Stimulated activated effector memory CD8-positive, alpha-beta T cell treated with anti-CD3 and anti-CD28 coated beads, Interleukin-12 subunit alpha, Interleukin-12 subunit beta, amount 100 ng/mL, for 72 hours (primary cell): ENCODE data around the gene OSBP2.
"Not testable (repeated sequence)": the region's sequence is repeated elsewhere in the genome, so short reads cannot be mapped to it uniquely, and the experiment has no call there.

Experiments used
- ATAC-seq: fragments of 150-1000 bp; cut with Tn5 transposase; 2 replicates; pipeline ENCODE4 v1.10.0; 2021
- DNase-seq, 2 donors: peaks; one replicate each; pipeline ENCODE4 v3.0.0; 2021 to 2022; ENCODE audit warnings: low spot score in 2 of 2
- H3K27ac Mint-ChIP-seq: one replicate; pipeline ENCODE4 v1.8.0; 2022; ENCODE audit warnings: mild to moderate bottlenecking, mixed read lengths
- H3K36me3 Mint-ChIP-seq: one replicate; pipeline ENCODE4 v1.8.0; 2022; ENCODE audit warnings: mild to moderate bottlenecking, mixed read lengths
- H3K4me1 Mint-ChIP-seq: one replicate; pipeline ENCODE4 v1.8.0; 2022; ENCODE audit warnings: mixed read lengths
- H3K4me3 Mint-ChIP-seq: one replicate; pipeline ENCODE4 v1.8.0; 2022; ENCODE audit warnings: mild to moderate bottlenecking, mixed read lengths
- H3K9me3 Mint-ChIP-seq: one replicate; pipeline ENCODE4 v1.8.0; 2022; ENCODE audit warnings: mixed read lengths

The OSBP2 gene

GRCh38 chr22:30668386-30668710 lies 26.3 kb upstream of the OSBP2 start:
- no peak for DNase-seq
- peaks cover 20% of the 10 kb centered on the region for H3K4me1 Mint-ChIP-seq
- H3K9me3 Mint-ChIP-seq: no peaks in the 10 kb centered on the region
- no peak overlapping the region for H3K27ac Mint-ChIP-seq
- peak overlapping the region; percentile 86 for H3K4me3 Mint-ChIP-seq
- H3K36me3 Mint-ChIP-seq: peaks cover 3% of the 10 kb centered on the region
- ATAC-seq: no peak

DNA sequence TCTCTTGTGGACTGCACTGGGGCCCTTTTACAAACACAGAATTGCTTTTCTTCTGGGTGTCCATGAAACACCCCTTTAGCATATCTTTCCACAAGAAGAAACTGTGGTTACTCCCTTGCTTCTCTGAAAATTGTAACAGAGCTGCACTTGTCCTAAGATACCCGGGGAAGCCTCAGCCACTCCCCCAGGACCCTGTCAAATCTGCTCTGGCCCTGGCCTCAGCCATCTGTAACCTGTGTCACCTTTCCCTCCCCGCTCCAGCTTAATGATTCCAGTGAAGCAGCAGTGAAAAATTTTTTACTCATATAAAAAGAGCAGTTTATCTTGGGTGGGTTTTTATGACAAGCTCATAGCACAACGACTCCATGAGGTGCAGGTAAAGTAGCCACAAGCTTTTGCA lies 23.6 kb upstream of the OSBP2 start:
- H3K4me1 Mint-ChIP-seq: peaks cover 19% of the 10 kb centered on the region
- H3K4me3 Mint-ChIP-seq: no peak overlapping the region
- no peaks in the 10 kb centered on the region for H3K36me3 Mint-ChIP-seq
- H3K9me3 Mint-ChIP-seq: no peaks in the 10 kb centered on the region
- DNase-seq (no peak), ATAC-seq (no peak)
- no peak overlapping the region for H3K27ac Mint-ChIP-seq

GRCh38 chr22:30673136-30673535 lies 21.5 kb upstream of the OSBP2 start:
- Mint-ChIP-seq H3K9me3 (no peaks in the 10 kb centered on the region), H3K4me1 (peaks cover 8% of the 10 kb centered on the region), H3K4me3 (no peak overlapping the region), H3K36me3 (no peaks in the 10 kb centered on the region), H3K27ac (no peak overlapping the region)
- ATAC-seq: no peak
- DNase-seq: no peak

DNA sequence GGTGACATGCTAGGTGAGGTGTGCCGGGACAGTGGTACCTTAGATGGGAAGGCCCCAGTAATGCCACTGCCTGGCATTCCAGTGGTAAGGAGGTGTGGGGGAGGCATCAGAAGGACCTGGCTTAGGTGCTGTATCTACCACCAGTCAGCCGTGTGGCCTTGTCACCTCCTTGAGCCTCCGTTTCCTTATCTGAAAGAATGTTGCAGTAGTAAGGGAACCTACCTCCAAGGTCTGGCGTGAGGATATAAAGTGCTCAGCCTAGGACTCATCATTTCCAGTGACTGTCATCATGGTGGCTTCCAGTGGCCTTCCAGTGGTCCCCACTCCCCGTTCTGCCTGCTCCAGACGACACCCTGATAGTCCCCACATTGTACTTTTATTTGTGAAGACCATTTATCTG lies 20.2 kb upstream of the OSBP2 start:
- ATAC-seq: no peak
- DNase-seq: no peak
- no peak overlapping the region for H3K27ac Mint-ChIP-seq
- no peak overlapping the region for H3K4me3 Mint-ChIP-seq
- H3K36me3 Mint-ChIP-seq: no peaks in the 10 kb centered on the region
- no peaks in the 10 kb centered on the region for H3K4me1 Mint-ChIP-seq
- H3K9me3 Mint-ChIP-seq: no peaks in the 10 kb centered on the region

- ATAC-seq (no peak), DNase-seq (no peak)
- Mint-ChIP-seq H3K4me3 (no peak overlapping the region), H3K4me1 (no peaks in the 10 kb centered on the region), H3K9me3 (no peaks in the 10 kb centered on the region), H3K36me3 (no peaks in the 10 kb centered on the region), H3K27ac (no peak overlapping the region)
Measured at GRCh38 chr22:30675436-30675835, 19.2 kb upstream of the OSBP2 start.

DNA sequence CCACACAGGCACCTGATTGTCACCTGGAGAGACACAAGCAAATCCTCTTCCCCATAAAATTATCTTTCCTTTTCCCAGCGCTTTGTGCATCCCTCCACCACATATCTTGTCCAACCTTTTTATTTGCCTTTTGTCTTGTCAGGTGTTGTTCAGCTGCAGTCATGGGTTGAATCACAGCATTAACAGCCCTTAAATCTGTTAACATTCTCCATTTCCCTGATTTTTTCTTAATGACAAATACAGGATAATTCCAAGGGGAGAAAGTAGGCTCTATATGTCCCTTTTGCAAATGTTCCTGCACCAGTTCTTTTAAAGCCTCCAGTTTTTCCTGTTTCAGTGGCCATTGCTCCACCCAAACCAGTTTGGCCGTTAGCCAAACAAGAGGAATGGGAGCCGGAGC lies 18.1 kb upstream of the OSBP2 start:
- H3K4me1 Mint-ChIP-seq, H3K27ac Mint-ChIP-seq, ATAC-seq, H3K9me3 Mint-ChIP-seq, H3K36me3 Mint-ChIP-seq, H3K4me3 Mint-ChIP-seq, DNase-seq: not testable (repeated sequence)

DNA sequence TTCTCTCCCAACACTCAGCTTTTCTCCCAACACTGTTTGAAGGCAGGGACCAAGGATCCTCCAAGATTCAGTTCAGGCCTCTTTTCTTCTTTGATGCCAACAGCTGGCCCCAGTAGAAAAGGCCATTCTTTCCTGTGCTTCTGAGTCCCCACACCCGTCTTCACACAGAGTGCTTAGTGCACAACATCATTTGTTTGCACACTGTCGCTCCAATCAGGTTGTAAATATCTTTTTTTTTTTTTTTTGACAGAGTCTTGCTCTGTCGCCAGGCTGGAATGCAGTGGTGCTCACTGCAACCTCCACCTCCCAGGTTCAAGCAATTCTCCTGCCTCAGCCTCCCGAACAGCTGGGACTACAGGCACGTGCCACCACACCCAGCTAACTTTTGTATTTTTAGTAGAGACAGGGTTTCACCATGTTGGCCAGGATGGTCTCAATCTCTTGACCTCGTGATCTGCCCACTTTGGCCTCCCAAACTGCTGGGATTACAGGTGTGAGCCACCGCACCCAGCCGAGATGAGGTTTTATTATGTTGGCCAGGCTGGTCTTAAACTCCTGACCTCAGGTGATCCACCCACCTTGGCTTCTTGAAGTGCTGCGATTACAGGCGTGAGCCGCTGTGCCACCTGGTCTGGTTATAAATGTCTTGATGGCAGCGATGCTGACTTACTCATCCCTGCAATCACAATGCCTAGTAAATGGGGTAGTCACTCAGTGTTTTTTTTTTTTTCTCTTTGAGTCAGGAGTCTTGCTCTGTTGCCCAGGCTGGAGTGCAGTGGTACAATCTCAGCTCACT lies 14.6 kb upstream of the OSBP2 start:
- not testable (repeated sequence) for DNase-seq, H3K36me3 Mint-ChIP-seq, H3K9me3 Mint-ChIP-seq, ATAC-seq, H3K4me3 Mint-ChIP-seq, H3K4me1 Mint-ChIP-seq, H3K27ac Mint-ChIP-seq

DNA sequence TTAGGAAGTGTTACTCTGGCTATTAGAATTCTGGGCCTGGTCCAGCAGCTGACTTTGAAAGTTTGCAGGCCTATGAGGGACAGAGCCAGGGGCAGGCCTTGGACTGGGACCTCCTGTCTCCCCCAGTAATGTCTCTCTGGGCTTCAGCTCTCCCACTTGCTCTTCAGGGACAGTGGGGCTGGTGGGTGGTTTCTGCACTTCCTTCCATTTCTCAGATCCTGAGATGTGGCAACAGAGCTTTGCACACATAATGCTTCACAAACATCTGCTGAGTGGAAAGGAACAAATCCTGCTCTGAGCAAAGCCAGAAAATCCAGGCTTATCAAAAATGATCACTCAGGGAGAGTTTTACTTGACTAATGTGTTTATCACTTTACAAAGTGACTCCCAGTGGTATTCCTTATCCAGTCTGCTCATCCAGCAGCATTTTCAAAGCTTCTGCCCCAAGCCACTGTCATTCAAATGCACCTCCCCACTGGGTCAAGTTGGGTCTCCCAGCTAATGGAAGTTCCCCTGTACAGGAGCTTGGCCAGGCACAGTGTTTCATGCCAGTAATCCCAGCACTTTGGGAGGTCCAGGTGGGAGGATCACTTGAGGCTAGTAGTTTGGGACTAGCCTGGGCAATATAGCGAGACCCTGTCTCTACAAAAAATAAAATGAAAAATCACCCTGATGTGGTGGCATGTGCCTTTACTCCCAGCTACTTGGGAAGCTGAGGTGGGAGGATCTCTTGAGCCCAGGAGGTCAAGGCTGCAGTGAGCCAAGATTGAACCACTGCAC lies 13.5 kb upstream of the OSBP2 start:
- Mint-ChIP-seq H3K4me3 (no peak overlapping the region), H3K4me1 (no peaks in the 10 kb centered on the region), H3K9me3 (no peaks in the 10 kb centered on the region), H3K27ac (no peak overlapping the region), H3K36me3 (no peaks in the 10 kb centered on the region)
- DNase-seq (no peak), ATAC-seq (no peak)

- H3K36me3 Mint-ChIP-seq: no peaks in the 10 kb centered on the region
- DNase-seq (no peak), ATAC-seq (no peak)
- no peak overlapping the region for H3K27ac Mint-ChIP-seq
- no peak overlapping the region for H3K4me3 Mint-ChIP-seq
- H3K4me1 Mint-ChIP-seq: no peaks in the 10 kb centered on the region
- no peaks in the 10 kb centered on the region for H3K9me3 Mint-ChIP-seq
Measured at GRCh38 chr22:30681831-30682230, 12.8 kb upstream of the OSBP2 start.

DNA sequence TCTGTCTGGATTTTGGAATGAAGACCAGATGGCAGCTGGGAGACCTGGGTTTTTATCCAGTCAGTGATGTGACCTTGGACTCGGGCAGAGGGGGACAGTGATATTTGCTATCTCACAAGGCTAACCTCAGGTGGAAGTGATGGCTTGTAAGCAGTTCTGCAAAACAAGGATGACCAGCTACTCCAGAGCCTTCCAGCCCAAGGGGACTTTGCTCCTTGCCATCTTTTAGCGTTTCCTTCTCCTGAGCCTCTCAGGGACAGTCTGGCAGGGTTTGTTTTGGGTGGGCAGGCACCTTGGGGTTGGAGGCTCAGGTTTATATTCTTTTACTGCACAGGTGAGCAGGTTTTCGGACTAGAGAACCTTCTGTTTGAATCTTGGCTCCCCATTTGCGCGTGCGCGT lies 9.5 kb upstream of the OSBP2 start:
- no peaks in the 10 kb centered on the region for H3K36me3 Mint-ChIP-seq
- no peak for ATAC-seq
- no peaks in the 10 kb centered on the region for H3K4me1 Mint-ChIP-seq
- no peaks in the 10 kb centered on the region for H3K9me3 Mint-ChIP-seq
- H3K4me3 Mint-ChIP-seq: no peak overlapping the region
- H3K27ac Mint-ChIP-seq: no peak overlapping the region
- DNase-seq: no peak

DNA sequence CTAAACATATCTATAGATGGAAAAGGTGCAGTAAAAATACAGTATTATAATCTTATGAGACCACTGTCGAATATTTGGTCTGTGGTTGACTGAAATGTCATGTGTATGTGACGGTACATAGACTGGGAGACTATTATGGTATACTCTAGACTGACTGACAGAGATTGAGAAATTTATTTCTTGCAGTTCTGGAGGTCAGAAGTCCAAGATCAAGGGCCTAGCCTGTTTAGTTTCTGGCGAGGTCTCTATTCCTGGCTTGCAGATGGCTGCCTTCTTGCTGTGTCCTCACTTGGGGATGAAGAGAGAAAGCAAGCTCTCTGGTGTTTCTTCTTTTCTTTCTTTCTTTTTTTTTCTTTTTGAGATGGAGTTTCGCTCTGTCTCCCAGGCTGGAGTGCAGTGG lies 7.3 kb upstream of the OSBP2 start:
- Mint-ChIP-seq H3K36me3 (no peaks in the 10 kb centered on the region), H3K4me1 (no peaks in the 10 kb centered on the region), H3K9me3 (no peaks in the 10 kb centered on the region), H3K4me3 (no peak overlapping the region), H3K27ac (no peak overlapping the region)
- no peak for ATAC-seq
- no peak for DNase-seq

DNA sequence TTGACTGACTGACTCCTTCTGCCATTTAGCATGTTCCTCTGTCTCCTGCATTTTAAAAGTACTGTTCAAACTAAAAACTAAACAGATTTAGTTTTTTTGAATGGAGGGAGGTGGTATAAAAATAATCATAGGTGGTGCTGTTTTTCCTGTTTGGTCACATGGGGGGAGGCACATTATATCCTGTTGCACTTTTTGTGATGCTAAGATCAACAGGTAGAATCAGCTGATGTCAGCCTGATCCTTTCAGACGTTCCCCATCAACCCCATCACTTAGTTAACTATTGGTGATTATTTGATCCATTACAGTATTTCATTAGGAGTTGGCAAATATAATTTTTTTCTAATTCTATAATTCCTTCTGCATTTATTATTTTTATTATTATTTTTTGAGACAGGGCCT lies 5.1 kb upstream of the OSBP2 start:
- Mint-ChIP-seq H3K4me3 (no peak overlapping the region), H3K36me3 (no peaks in the 10 kb centered on the region), H3K4me1 (peaks cover 5% of the 10 kb centered on the region), H3K9me3 (no peaks in the 10 kb centered on the region), H3K27ac (no peak overlapping the region)
- ATAC-seq: no peak
- no peak for DNase-seq

GRCh38 chr22:30691204-30691603 lies 3.5 kb upstream of the OSBP2 start:
- H3K27ac Mint-ChIP-seq: no peak overlapping the region
- H3K4me3 Mint-ChIP-seq: no peak overlapping the region
- ATAC-seq (no peak), DNase-seq (no peak)
- no peaks in the 10 kb centered on the region for H3K36me3 Mint-ChIP-seq
- no peaks in the 10 kb centered on the region for H3K9me3 Mint-ChIP-seq
- H3K4me1 Mint-ChIP-seq: peaks cover 11% of the 10 kb centered on the region

DNA sequence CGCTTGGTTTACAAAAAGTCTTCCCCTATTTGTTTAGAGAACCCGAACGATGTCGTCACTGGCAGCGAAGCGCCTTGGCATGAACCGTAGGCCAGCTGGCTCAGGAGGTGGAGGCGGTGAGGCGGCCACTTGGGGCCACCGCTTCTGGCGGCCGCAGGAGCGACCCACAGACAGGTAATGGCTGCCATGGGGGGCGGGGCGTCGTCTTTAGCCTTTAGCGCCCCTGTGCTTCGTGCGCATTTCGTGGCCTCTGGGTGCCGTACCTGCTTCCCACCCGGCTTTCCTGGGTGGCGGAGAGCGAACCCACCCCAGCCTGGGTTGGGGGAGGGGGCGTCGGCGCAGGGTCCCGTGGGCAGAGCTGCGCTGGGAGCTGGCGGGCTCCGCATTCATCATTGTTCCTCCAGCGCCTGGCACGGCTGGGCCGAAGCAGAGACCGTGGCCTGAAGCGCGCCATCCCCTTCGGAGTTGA lies 469 bp upstream of the OSBP2 start:
- ATAC-seq: peak; percentile 85
- Mint-ChIP-seq H3K4me1 (peaks cover 11% of the 10 kb centered on the region), H3K9me3 (no peaks in the 10 kb centered on the region), H3K27ac (no peak overlapping the region), H3K4me3 (peak overlapping the region; percentile 74), H3K36me3 (no peaks in the 10 kb centered on the region)
- DNase-seq: peak; percentile 36 to 76

- Mint-ChIP-seq H3K27ac (no peak overlapping the region), H3K4me3 (peak overlapping the region; percentile 74), H3K9me3 (no peaks in the 10 kb centered on the region), H3K36me3 (no peaks in the 10 kb centered on the region), H3K4me1 (peaks cover 11% of the 10 kb centered on the region)
- ATAC-seq: no peak
- no peak for DNase-seq
Measured at GRCh38 chr22:30695351-30695851, 727 bp downstream of the OSBP2 start.
